Hepatocyte (in vitro differentiated cells): ENCODE measurements around the gene HOXC9. TPM values are rescaled to one million over a fixed set of nuclear protein-coding genes. Genes with fewer than 3 reads are reported as not detected.

Source experiments
- DNase-seq: peaks from one replicate; pipeline ENCODE4 v3.0.0-alpha.2; 2016; ENCODE audit warnings: low spot score
- H2AFZ ChIP-seq: fragments of 200-600 bp; sonication (generic); 2 replicates; pipeline ENCODE4 v1.6.0; 2016; ENCODE audit warnings: antibody characterized with exemption, mild to moderate bottlenecking
- H3K27ac ChIP-seq: fragments of 200-600 bp; sonication (generic); 2 replicates; pipeline ENCODE4 v1.5.1; 2016; ENCODE audit warnings: mild to moderate bottlenecking
- H3K27me3 ChIP-seq: fragments of 200-600 bp; sonication (generic); 2 replicates; pipeline ENCODE4 v1.6.1; 2016
- H3K36me3 ChIP-seq: fragments of 200-600 bp; sonication (generic); replicated peaks from 2 replicates; pipeline ENCODE4 v1.5.1; 2016; ENCODE audit warnings: low read depth; ENCODE audit not compliant: insufficient read depth
- H3K4me1 ChIP-seq: fragments of 200-600 bp; sonication (generic); 2 replicates; pipeline ENCODE4 v1.5.1; 2016; ENCODE audit warnings: mild to moderate bottlenecking, moderate library complexity; ENCODE audit not compliant: insufficient read depth
- H3K4me2 ChIP-seq: fragments of 200-600 bp; sonication (generic); 2 replicates; pipeline ENCODE4 v1.6.0; 2016
- H3K4me3 ChIP-seq: fragments of 200-600 bp; sonication (generic); 2 replicates; pipeline ENCODE4 v1.5.1; 2016; ENCODE audit warnings: mild to moderate bottlenecking
- H3K79me2 ChIP-seq: fragments of 200-600 bp; sonication (generic); 2 replicates; pipeline ENCODE4 v1.6.0; 2017; ENCODE audit warnings: mild to moderate bottlenecking
- H3K9me2 ChIP-seq: fragments of 200-600 bp; sonication (generic); replicated peaks from 2 replicates; pipeline ENCODE4 v1.6.0; 2017; ENCODE audit warnings: mild to moderate bottlenecking; ENCODE audit not compliant: insufficient read depth
- H3K9me3 ChIP-seq: fragments of 200-600 bp; sonication (generic); 2 replicates; pipeline ENCODE4 v1.5.1; 2016; ENCODE audit warnings: low read depth, mild to moderate bottlenecking
- H4K20me1 ChIP-seq: fragments of 200-600 bp; sonication (generic); 2 replicates; pipeline ENCODE4 v1.6.0; 2016; ENCODE audit warnings: mild to moderate bottlenecking; ENCODE audit not compliant: insufficient read depth, poor library complexity, severe bottlenecking
- EZH2 ChIP-seq: fragments of 200-600 bp; sonication (generic); IDR thresholded peaks from 2 replicates; pipeline ENCODE4 v1.6.1; 2016; ENCODE audit warnings: antibody characterized with exemption, mild to moderate bottlenecking, borderline replicate concordance
- EZH2phosphoT487 ChIP-seq: fragments of 200-600 bp; sonication (generic); IDR thresholded peaks from one replicate; pipeline ENCODE4 v1.6.1; 2018; ENCODE audit warnings: antibody characterized with exemption, mild to moderate bottlenecking, low read depth, moderate library complexity; ENCODE audit not compliant: unreplicated experiment, severe bottlenecking
- WGBS: methylation state at CpG from one replicate; pipeline ENCODE4 v1.1.6; 2016; ENCODE audit warnings: low lambda C conversion rate; ENCODE audit errors: missing lambda C conversion rate; 5-methylcytosine and 5-hydroxymethylcytosine counted together
- polyA plus RNA-seq: library from polyadenylated mRNA; unstranded; fragments of >200 nt; fragmentation: Nextera tagmentation; extraction: Ambion mirVana; gene quantifications from 2 replicates; pipeline ENCODE4 v1.2.1, GENCODE V29; 2016
- total RNA-seq: library from RNA; depleted of rRNA; stranded (reverse); fragments of >200 nt; gene quantifications from 2 replicates; pipeline ENCODE4 v1.2.3, GENCODE V29; 2014
- TF ChIP-seq, protein P1 (sequence below): fragments of 200-600 bp; sonication (generic); IDR thresholded peaks from 2 replicates; pipeline ENCODE4 v1.5.1; 2016; ENCODE audit warnings: antibody characterized with exemption, mild to moderate bottlenecking; ENCODE audit not compliant: poor library complexity

HOXC9 gene
- total and polyA plus RNA-seq, 2 experiments from 2014 or later, result 0.10 to 4.1 TPM

DNA sequence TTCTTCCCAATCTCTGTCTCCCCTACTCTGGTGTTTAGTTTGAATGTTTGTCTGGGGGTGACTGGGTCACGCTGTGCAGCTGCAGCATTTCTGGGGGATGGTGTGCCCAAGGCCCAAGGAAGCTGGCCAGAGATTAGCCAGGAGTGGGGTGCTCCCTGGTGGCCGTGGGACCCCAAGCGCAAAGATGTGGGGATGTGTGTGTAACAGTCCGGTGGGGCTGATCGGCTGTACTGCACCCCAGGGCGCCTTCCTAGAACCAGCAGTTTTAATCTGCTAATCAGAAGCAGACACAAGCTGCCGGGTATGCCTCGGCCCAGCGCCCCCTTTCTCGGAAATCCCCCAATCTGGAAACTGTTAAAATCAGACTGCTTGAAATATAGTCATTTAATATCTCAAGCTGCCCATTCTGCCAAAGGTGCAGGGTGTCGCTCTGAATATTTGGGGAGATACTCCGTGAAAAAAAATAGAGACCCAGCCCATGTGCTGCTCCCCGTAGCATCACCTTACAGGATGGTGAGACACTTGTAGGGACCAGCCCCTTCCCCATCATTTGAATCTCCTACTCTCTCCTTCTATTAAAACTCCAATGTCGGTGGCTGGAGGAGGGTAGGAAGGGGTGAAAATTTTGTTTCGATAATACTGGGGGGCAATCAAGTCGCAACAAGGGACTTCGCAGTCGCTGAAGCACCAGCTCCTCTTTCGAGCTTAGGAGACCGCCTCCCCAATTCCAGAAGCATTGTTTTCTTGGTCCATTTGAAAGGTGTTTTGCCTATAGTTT lies 4.3 kb downstream of the HOXC9 start:
- H3K9me3 ChIP-seq, result no peaks in the 10 kb centered on the region
- peaks cover 91% of the 10 kb centered on the region for H3K27me3 ChIP-seq
- H3K79me2 ChIP-seq, result no peaks in the 10 kb centered on the region

GRCh38 chr12:54004841-54005530 lies 5.0 kb downstream of the HOXC9 start:
- peaks cover 22% of the 10 kb centered on the region for H3K4me1 ChIP-seq
- no peak for DNase-seq
- H2AFZ ChIP-seq, result no peak overlapping the region
- peaks cover 93% of the 10 kb centered on the region for H3K27me3 ChIP-seq
- TF ChIP-seq EZH2phosphoT487, result peak; percentile 27
- TF ChIP-seq, protein P1, sequence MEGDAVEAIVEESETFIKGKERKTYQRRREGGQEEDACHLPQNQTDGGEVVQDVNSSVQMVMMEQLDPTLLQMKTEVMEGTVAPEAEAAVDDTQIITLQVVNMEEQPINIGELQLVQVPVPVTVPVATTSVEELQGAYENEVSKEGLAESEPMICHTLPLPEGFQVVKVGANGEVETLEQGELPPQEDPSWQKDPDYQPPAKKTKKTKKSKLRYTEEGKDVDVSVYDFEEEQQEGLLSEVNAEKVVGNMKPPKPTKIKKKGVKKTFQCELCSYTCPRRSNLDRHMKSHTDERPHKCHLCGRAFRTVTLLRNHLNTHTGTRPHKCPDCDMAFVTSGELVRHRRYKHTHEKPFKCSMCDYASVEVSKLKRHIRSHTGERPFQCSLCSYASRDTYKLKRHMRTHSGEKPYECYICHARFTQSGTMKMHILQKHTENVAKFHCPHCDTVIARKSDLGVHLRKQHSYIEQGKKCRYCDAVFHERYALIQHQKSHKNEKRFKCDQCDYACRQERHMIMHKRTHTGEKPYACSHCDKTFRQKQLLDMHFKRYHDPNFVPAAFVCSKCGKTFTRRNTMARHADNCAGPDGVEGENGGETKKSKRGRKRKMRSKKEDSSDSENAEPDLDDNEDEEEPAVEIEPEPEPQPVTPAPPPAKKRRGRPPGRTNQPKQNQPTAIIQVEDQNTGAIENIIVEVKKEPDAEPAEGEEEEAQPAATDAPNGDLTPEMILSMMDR, result no peak
- no peak for TF ChIP-seq EZH2
- H3K4me3 ChIP-seq, result no peak overlapping the region
- H3K9me3 ChIP-seq, result no peaks in the 10 kb centered on the region
- H3K4me2 ChIP-seq, result peak overlapping the region; percentile 89
- H3K79me2 ChIP-seq, result peaks cover 4% of the 10 kb centered on the region
- H3K27ac ChIP-seq, result no peak overlapping the region
- 22% methylated on average over 31 of the region's 31 CpGs for WGBS
- H3K36me3 ChIP-seq, result no peaks in the 10 kb centered on the region
- no peaks in the 10 kb centered on the region for H3K9me2 ChIP-seq
- H4K20me1 ChIP-seq, result no peaks in the 10 kb centered on the region

More for the DNA sequence above, 4.3 kb downstream of the HOXC9 start:
- no peaks in the 10 kb centered on the region for H4K20me1 ChIP-seq
- H2AFZ ChIP-seq, result no peak overlapping the region
- H3K36me3 ChIP-seq, result no peaks in the 10 kb centered on the region
- peak overlapping the region; percentile 89 for H3K4me2 ChIP-seq
- no peak overlapping the region for H3K4me3 ChIP-seq
- no peak for DNase-seq
- H3K9me2 ChIP-seq, result no peaks in the 10 kb centered on the region
- WGBS, result 53% methylated on average over 20 of the region's 20 CpGs
- TF ChIP-seq EZH2phosphoT487 (no peak), EZH2 (no peak)
- TF ChIP-seq, protein P1, result no peak
- H3K4me1 ChIP-seq, result peaks cover 20% of the 10 kb centered on the region
- no peak overlapping the region for H3K27ac ChIP-seq

DNA sequence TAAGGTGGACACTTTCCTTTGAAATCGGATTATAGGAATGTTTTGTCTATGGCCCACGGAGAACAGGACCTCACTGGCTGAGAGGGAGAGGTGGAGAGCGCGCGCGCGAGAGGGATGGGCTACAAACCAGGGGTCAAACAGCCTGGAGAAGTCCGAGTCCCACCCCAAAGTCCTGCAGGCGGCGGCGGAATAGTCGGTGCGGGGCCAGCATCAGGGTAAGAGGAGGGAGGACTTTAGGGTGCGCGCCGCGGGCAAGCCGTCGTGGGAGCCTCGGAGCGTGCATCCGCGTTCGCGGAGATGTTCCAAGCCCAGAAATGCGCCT lies 5.5 kb downstream of the HOXC9 start:
- H4K20me1 ChIP-seq, result no peaks in the 10 kb centered on the region
- peaks cover 93% of the 10 kb centered on the region for H3K27me3 ChIP-seq
- TF ChIP-seq EZH2phosphoT487 (no peak), EZH2 (no peak)
- TF ChIP-seq, protein P1, result no peak
- H3K4me2 ChIP-seq, result peak overlapping the region; percentile 89
- H3K9me2 ChIP-seq, result no peaks in the 10 kb centered on the region
- H3K36me3 ChIP-seq, result no peaks in the 10 kb centered on the region
- H3K4me3 ChIP-seq, result no peak overlapping the region
- H2AFZ ChIP-seq, result no peak overlapping the region
- H3K27ac ChIP-seq, result no peak overlapping the region
- peaks cover 4% of the 10 kb centered on the region for H3K79me2 ChIP-seq
- WGBS, result 11% methylated on average over 26 of the region's 26 CpGs
- no peak for DNase-seq
- peaks cover 17% of the 10 kb centered on the region for H3K4me1 ChIP-seq
- H3K9me3 ChIP-seq, result no peaks in the 10 kb centered on the region
